ENCODE measurements around the gene SPEN. TPM values are rescaled to one million over a fixed set of nuclear protein-coding genes. Genes with fewer than 3 reads are reported as not detected.
A peak's percentile ranks its signal among the peaks of the same experiment; 100 is the strongest.

The SPEN gene
- total RNA-seq, 1 experiment from 2014 or later = 28.9 TPM

DNA sequence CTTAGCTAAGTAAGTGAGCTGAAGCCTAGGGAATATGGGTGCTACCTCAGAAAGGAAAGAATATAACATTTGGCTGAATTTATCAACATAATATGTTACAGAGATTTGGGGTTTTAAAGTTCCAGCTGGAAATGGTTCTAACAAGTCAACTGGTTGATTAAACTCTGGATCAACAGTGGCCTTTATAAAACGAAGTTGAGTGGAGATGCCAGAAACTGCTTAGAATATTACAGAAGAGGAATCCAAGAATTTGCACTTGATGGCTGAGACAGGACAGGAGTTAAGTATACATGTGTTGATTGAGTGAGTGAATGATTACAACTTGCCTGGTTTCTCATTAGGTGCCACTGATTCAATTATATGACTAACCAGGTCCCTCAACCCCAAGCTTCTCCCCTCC lies 135.8 kb downstream of the SPEN start:
- no peak for DNase-seq (ENCODE audit: low read depth)

DNA sequence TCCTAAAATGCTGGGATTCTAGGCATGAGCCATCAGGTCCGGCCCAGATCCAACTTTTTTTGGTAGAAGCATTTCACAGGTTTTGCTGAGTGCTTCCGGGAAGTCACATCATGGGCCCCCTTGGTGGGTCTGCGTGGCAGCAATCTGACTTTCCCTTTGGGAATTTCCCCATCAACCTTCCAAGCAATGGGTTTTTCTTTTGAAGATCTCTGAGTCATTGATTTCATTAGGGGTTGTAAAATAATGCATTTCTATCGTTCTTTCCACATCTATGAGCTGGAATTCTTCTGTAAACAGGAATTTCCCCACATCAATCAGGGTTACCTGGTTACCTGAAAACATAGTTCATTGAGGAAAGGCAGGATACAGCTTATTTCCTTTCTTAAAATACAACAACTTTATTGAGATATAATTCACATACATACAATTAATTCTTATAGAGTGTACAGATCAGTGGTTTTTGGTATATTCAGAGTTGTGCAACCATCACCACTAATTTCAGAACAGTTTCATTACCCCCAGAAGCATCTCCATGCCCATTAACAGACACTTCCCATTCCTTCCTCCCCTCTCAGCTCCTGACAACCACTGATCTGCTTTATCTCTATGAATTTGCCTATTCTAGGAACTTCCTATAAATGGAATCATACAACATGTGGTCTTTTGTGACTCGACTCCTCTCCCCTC lies 138.2 kb downstream of the SPEN start:
- DNase-seq (ENCODE audit: low read depth) = peak; percentile 69

DNA sequence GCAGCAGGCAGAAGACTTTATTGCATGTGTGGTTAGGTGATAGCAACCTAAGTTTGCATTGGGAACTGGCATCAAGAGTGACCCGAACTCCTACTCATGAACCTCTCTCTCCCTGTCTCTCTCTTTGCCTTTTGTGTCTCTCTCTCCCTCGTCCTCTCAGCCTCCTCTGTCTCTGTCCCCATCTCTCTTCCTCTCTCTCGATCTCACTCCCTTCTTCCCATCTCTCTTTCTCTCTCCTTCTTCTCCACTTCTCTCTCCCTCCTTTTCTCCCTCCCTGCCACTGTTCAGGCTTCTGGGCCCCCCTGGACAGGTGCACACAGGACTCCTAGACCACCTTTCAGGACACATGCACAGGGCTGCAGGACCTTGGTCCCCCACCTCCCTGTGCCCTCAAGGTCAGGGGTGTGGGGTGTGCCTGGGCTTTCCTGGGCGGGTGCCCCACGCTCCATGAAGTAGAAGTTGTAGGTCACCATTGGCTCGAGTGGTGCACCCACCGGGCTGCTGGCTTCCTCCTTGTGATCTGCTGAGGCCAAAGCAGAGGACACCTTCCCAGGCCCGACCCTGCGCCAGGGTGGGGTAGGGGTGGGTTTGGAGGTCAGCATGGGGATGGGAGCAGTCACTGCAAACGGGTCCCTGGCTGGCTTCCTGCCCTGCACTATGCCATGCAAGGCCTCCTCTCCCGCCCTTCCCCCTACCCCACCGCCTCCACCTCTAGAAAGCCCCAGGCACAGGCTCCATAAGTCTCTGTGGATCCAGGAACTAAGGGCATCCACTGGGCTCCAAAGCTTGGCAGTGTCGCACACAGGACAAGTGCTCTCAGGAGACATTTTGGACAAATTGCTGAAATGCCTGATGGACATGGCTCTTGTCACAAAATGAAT lies 141.6 kb downstream of the SPEN start:
- no peak for DNase-seq (ENCODE audit: low read depth)

DNA sequence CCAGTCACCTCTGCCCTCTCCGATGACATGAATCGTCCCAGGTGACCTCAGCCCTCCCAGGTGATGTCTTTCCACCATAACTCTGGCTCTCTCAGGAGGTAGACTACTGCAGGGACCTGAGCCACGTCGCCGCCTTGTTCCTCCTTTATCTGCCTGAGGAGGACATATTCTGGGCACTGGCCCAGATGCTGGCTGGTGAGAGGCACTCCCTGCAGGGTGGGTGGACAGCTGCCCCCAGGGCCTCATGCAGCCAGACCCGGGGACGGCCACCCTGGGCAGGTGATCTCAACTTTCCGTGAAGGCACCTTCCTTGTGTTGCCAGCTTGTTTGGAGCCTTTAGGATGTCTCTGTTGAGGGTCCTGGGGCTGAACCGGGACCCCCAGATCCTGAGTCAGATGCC lies 142.3 kb downstream of the SPEN start:
- DNase-seq (ENCODE audit: low read depth) = no peak

Other genes with a start within 250 kb of the SPEN start
- gene DDI2, start 230.2 kb upstream of the SPEN start, total RNA-seq (2014; rRNA removed; shearing (Covaris generic)) = 17.4 and 19.4 TPM in 2 replicates
- 35.3 and 59.1 TPM in 2 replicates for gene PLEKHM2, start 163.4 kb upstream of the SPEN start, total RNA-seq (2014; rRNA removed; shearing (Covaris generic))
- 0.27 and 0.44 TPM in 2 replicates for gene SLC25A34, start 111.4 kb upstream of the SPEN start, total RNA-seq (2014; rRNA removed; shearing (Covaris generic))
- gene TMEM82, start 105.2 kb upstream of the SPEN start, total RNA-seq (2014; rRNA removed; shearing (Covaris generic)) = not detected in 2 replicates
- gene FBLIM1, start 88.9 kb upstream of the SPEN start, total RNA-seq (2014; rRNA removed; shearing (Covaris generic)) = 117 and 156 TPM in 2 replicates
- 1.4 TPM in 2 replicates for gene UQCRHL, start 40.1 kb upstream of the SPEN start, total RNA-seq (2014; rRNA removed; shearing (Covaris generic))
- gene ZBTB17, start 128.4 kb downstream of the SPEN start, total RNA-seq (2014; rRNA removed; shearing (Covaris generic)) = 26.6 and 37.6 TPM in 2 replicates
- gene SRARP, start 156.5 kb downstream of the SPEN start, total RNA-seq (2014; rRNA removed; shearing (Covaris generic)) = not detected in 2 replicates
- 1.4 and 1.9 TPM in 2 replicates for gene HSPB7, start 170.3 kb downstream of the SPEN start, total RNA-seq (2014; rRNA removed; shearing (Covaris generic))
- gene CLCNKA, start 174.3 kb downstream of the SPEN start, total RNA-seq (2014; rRNA removed; shearing (Covaris generic)) = 0.42 TPM in 1 of 2 replicates, not detected in the other
- 0.05 and 0.32 TPM in 2 replicates for gene CLCNKB, start 196.1 kb downstream of the SPEN start, total RNA-seq (2014; rRNA removed; shearing (Covaris generic))
- gene FAM131C, start 225.9 kb downstream of the SPEN start, total RNA-seq (2014; rRNA removed; shearing (Covaris generic)) = 0.71 and 1.7 TPM in 2 replicates